ENCODE data around the gene ZNF320. TPM values are rescaled to one million over a fixed set of nuclear protein-coding genes. Genes with fewer than 3 reads are reported as not detected.

The ZNF320 gene
- total and polyA plus RNA-seq, 9 of the 15 experiments (the other 6 are each of a cell fraction or from before 2014, with no cell fraction given): 5.4 to 25.6 (median 11.7) TPM

- TF ChIP-seq CEBPZ (IDR thresholded peaks at IDR 0.05; ENCODE audit: borderline replicate concordance, low read depth, low read length) (no peak), MGA (IDR thresholded peaks at IDR 0.05) (no peak; the same call in 1 of the 2 replicates), RNF2 (IDR thresholded peaks at IDR 0.05) (no peak), ZKSCAN1 (IDR thresholded peaks at IDR 0.05; ENCODE audit: low read depth, low read length) (no peak), SP1 (CRISPR knock-in tag; IDR thresholded peaks at IDR 0.05) (0 out of 2 replicates have a peak, but pooled peaks have one; percentile 8), HNRNPK (IDR thresholded peaks at IDR 0.05; ENCODE audit: low read depth, low read length, poor library complexity, severe bottlenecking) (no peak), BCOR (IDR thresholded peaks at IDR 0.05) (no peak), ZNF699 (CRISPR knock-in tag; IDR thresholded peaks at IDR 0.05; ENCODE audit: insufficient replicate concordance) (no peak), ZNF707 (CRISPR knock-in tag; conservative IDR thresholded peaks at IDR 0.05) (no peak), PHF20 (IDR thresholded peaks at IDR 0.05; ENCODE audit: partially characterized antibody) (no peak), TCF7L2 (IDR thresholded peaks at IDR 0.05; ENCODE audit: low read depth, low read length) (no peak), CXXC5 (CRISPR knock-in tag; IDR thresholded peaks at IDR 0.05) (no peak), POLR3A (IDR thresholded peaks at IDR 0.05; ENCODE audit: borderline replicate concordance, extremely low read depth, insufficient read depth, insufficient read length) (no peak)
Observed at GRCh38 chr19:52942386-52943133, 45.1 kb upstream of the ZNF320 start (continued).

Measured in K562 (cell line).